GM19193 (cell line): ENCODE results near the gene THSD7A.

Experiments used
- POLR2A ChIP-seq: IDR thresholded peaks from 4 replicates; pipeline ENCODE4 v1.6.1; 2011; ENCODE audit not compliant: insufficient read depth, insufficient read length; ENCODE audit errors: extremely low read depth

THSD7A gene

DNA sequence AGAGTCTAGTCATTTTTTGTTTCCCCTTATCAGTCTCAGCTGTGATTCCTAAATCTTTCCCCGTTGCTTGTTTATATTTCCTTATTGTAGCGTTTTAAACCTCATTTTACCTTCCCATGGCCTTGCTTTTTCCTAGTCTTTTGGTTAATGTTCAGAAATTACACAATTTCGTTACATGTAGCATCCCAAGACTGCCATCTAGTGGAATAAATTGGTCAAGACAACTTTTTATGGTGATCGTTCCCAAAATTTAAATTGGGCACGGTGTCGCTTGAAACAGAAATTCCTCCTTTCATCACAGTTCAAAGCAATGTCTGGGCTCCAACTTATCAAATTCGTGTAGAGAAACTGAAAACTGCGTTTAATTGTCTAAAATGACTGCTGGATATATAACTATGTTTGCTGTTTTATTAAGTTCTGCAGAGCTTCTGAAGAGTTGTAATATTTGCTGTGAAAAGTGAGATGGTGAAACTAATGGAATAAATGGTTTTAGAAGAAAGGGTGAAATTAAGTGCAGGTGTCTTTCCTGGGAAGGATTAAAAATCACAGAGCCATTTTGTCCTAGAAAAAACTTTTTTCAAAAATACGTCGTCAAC lies 488.1 kb downstream of the THSD7A start:
- TF ChIP-seq POLR2A: no peak

DNA sequence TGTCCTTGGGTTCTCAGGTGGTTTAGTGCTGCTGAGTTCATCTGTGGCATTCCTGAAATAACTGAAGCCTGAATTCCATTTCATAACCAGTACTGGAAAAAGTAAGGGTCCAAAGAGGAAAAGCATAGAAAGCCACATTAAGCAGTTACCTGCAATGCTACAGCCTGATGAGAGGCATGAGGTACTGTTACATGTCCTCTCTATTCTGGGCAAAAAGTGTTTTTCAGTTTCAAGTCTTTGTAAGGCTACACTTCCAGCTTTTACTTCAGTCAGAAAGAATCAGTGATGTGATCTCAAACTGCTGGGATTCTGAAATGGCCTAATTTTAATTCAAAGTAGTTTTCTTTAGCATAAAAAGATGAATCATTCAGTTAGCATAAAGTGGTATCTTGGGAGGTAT lies 488.9 kb downstream of the THSD7A start:
- no peak for TF ChIP-seq POLR2A

DNA sequence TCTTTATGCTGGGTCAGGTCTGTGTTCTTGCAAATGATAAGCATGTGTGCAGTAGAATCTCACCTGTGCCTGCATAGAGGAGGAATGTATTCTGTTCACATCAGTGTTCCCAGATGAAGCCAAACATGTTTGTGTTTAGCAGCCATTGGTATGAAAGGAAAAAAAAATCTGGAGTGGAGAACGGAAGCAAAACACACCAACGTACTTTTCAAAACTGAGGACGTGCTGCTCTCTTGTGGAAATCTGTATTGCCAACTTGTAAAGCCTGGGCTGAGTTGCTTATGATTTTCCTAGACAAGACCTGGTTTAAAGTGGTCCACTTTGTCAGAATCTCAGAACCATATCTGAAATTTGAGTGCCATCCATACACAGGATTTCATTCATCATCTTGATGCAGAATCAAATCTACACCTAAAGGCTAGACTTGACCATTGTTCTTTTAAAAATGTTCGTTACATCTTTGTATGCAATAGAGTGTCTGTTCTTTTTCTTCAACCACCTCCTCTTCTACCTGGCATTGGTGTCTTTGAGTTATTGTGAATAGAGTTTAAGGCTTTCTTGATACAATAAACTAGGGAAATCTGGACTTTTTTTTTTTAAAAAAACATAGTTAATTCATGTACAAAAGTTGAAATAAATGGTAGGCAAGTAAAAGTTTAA lies 490.6 kb downstream of the THSD7A start:
- TF ChIP-seq POLR2A: no peak

DNA sequence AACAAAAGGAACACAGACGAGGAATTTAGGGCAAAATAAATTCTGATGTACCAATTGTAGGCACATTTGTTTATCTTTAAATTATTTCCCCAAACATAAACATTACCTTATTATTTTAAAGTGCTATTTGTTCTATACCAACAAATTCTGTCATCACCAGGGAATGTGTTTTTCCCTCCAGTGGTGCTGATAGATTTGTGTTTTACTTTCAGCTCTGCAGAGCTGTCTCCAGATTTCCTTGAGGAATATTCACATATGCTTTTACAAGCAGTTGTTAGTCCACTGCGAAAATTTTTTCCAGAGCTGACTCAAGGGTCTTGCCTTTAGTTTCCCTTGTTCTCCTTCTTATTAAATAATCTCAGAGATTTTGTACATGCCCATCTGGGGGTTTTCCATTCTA lies 495.6 kb downstream of the THSD7A start:
- no peak for TF ChIP-seq POLR2A

DNA sequence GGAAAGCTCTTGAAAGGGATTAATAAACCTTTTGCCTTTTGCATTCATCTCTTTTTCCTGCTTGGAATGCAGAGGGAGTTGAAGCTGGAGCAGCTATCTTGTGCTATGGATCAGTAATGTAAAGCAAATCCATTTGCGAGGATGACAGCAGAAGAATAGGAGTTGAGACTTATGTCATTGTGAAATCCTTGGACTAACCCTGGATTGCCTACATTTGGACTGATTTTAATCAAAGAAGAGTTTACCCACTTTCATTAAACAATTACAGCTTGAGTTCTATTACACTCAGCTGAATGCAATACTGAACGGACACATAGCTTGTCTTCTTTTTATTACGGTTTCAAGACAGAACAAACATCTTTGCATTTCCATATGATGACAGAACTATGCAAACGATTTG lies 496.1 kb downstream of the THSD7A start:
- TF ChIP-seq POLR2A: no peak

DNA sequence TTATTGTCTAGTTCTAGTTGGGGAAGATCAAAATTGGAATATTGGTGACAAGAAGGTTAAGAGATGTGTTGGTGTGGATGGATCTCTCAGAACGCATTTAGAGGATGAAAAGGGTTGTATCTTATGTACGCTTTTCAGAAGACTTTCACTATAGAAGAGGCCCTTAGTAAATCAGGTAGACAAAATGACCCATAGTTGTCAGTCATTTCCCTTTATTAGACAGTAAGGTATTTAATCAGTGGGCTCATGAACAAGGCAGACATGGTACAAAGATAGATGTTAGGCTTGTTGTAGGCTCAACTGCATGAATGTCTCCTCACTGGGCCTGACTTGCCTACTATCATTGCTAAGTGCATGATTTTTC lies 499.2 kb downstream of the THSD7A start:
- TF ChIP-seq POLR2A: no peak

DNA sequence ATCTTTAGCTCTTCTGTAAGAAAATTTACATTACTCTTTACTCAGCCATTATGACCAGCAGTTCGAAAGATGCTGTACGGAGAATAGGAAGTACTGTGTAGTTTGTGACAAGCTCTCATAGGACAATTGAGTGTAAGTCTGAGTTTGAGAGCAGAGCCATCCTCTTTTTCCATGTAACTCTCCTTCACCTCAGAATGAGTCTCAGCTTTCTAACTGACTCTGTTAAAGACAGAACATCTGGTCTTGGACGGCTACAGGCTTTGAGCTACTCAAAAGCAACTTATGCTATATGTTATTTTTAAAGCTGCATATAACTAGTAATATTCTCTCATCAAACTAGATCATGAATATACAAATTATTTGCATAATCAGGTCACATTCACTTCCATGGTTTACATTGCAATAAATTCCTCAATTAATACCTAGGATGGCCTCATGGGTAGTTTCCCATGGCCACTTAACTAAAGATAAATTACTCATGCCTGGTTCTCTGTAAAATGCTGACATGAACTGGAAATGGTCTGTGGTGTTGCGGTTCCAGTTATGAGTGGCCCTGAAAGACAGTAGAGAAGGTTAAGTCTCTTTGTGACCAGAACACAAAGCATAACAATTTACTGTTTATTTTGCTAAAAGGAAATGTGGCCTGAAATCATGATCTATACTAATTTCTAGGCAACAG lies 499.7 kb downstream of the THSD7A start:
- no peak for TF ChIP-seq POLR2A

DNA sequence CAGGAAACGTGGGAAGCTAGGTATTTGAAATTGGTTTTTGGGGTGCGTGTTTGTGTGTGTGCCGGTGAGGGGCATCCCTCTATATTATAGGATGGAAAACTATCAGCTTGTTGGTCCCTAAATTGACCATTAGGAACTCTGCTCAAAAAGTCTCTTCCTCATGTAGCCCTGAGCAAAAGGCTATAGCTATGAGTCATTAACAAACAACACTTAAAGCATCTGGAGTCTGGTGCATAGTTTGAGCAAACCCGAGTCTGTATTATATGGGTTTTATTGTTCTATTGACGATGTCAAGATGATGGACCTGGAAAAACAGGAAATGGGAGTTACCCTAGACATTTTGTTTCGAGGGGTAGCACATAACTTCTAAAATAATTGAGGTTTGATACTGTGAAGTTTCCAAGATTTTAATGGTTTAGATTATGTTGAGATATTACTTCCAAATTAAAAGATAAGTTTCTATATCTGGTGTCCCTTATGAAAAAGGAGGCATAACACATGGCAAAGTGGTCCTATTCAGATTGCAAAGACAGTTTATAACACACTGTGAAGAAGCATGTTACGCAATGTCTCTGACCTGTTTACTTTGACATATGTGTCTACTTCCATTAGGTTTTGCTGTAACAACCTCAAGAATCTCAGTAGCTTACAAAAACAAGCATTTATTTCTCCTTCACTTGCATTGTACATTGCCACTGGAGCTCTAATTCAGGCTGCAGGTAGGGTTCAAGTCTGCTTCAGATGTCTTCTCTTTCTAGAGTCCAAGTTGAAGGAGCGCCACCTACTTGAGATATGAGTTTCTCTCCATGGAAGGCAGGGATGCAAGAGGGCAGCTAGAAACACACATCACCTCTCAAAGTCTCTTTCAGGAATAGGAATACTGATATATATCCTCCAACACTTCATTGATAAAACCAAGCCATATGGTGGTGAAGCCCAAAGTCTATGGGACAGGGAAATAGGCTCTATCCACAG lies 500.6 kb downstream of the THSD7A start:
- TF ChIP-seq POLR2A: no peak

DNA sequence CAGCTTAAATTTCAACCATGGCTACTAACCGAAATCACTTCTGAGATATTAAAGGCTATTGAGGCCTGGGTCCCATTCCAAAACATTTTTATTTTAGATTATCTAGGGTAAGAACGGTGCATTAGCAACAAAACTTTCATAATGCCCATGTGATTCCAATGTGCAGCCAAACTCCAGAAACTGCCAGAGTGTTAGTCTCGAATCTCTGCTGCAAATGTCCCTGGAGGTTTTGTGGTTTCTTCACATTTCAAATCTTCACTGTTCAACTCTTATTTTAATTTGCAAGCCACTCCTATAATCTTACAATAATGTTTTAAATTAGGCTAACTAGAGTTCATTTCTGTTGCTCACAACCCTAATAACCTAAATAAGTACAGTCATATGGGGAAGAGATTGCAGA lies 501.3 kb downstream of the THSD7A start:
- TF ChIP-seq POLR2A: no peak

DNA sequence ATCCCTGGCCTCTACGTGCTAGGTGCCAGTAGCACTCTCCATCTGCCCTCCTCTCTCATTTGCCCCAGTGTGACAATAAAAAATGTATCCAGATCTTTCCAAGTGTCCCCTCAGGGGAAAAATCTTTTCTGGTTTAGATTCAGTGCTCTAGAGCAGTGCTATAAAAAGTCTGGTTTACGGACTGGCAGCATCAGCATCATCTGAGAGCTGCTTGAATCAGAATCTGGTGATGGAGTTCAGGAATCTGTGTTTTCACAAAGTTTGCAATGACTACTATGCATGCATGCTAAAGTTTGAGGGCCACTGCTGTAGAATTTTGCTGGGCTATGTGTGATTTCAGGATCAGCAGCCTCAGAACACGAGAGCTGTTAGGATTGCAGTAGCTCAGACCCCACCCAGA lies 501.8 kb downstream of the THSD7A start:
- TF ChIP-seq POLR2A: no peak

DNA sequence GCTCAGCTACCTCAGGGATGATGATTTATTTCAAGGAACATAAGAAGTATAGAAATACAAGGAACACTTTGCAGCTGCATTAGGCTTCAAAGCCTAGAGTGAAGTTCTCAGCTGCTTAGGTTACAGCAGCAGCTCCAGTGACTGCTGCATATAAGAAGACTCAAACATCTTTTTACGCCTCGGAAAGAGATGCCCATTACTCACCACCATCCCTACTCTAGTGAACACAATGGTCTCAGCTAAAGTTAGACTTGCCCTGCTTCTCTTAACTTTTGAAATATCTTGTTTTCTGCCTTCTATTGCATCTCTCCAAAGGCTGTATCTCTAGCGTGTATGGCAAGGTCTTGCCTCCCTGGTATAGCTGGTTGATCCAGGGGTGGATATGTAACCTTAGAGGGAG lies 502.4 kb downstream of the THSD7A start:
- TF ChIP-seq POLR2A: no peak

DNA sequence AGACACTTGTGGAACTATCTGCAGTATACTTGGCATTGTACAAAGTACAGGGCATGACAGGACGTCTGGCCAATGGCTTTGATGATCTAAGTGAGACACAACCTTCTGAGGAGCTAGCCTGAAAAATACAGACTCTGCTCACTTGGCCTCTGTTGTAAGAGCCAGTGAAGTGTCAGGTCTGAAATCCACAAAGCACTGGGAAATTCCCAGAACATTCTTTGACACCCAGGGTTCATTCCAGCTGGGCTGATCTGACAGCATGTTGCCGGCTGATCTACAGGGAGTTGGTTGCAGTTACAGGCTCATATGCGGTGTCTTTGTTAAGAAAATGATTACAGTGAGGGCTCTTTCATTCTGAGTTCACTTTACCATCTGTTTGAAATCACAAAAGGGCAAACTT lies 503.7 kb downstream of the THSD7A start:
- no peak for TF ChIP-seq POLR2A

DNA sequence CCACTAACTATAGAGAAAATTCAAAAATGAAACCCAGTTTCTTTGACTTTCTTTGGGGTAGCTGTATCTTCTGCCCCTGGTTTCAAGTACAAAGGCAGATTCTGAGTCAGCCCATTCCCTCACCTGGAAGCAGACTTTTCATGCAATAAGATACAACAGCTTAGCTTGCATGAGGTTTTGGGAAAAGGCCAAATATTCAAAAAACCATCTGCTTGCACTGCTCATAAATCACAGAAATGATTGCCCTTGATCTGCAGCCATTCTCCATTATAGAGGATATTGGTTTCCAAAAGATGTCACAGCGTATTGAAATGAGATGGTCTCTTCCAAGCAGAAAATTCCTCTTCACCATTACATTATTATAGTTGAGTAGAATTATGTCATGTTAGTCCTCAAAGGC lies 504.4 kb downstream of the THSD7A start:
- no peak for TF ChIP-seq POLR2A
